ENCODE measurements around the gene PHOX2B.
"Not testable (repeated sequence)": the region's sequence is repeated elsewhere in the genome, so short reads cannot be mapped to it uniquely, and the experiment has no call there.

PHOX2B gene

GRCh38 chr4:41714364-41715000 is 34.0 kb downstream of the PHOX2B start:
- no peak overlapping the region for H3K4me3 ChIP-seq (replicated peaks; ENCODE audit: insufficient read depth, low read length)
- TF ChIP-seq, protein P1, sequence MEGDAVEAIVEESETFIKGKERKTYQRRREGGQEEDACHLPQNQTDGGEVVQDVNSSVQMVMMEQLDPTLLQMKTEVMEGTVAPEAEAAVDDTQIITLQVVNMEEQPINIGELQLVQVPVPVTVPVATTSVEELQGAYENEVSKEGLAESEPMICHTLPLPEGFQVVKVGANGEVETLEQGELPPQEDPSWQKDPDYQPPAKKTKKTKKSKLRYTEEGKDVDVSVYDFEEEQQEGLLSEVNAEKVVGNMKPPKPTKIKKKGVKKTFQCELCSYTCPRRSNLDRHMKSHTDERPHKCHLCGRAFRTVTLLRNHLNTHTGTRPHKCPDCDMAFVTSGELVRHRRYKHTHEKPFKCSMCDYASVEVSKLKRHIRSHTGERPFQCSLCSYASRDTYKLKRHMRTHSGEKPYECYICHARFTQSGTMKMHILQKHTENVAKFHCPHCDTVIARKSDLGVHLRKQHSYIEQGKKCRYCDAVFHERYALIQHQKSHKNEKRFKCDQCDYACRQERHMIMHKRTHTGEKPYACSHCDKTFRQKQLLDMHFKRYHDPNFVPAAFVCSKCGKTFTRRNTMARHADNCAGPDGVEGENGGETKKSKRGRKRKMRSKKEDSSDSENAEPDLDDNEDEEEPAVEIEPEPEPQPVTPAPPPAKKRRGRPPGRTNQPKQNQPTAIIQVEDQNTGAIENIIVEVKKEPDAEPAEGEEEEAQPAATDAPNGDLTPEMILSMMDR (IDR thresholded peaks at IDR 0.05; ENCODE audit: insufficient read depth, low read length), result no peak
- TF ChIP-seq GABPA (IDR thresholded peaks at IDR 0.05; ENCODE audit: low read depth) (no peak), SPI1 (IDR thresholded peaks at IDR 0.05; ENCODE audit: borderline replicate concordance, low read depth) (no peak), POLR2AphosphoS5 (IDR thresholded peaks at IDR 0.05; ENCODE audit: low read depth) (no peak)
- TF ChIP-seq, protein P2, sequence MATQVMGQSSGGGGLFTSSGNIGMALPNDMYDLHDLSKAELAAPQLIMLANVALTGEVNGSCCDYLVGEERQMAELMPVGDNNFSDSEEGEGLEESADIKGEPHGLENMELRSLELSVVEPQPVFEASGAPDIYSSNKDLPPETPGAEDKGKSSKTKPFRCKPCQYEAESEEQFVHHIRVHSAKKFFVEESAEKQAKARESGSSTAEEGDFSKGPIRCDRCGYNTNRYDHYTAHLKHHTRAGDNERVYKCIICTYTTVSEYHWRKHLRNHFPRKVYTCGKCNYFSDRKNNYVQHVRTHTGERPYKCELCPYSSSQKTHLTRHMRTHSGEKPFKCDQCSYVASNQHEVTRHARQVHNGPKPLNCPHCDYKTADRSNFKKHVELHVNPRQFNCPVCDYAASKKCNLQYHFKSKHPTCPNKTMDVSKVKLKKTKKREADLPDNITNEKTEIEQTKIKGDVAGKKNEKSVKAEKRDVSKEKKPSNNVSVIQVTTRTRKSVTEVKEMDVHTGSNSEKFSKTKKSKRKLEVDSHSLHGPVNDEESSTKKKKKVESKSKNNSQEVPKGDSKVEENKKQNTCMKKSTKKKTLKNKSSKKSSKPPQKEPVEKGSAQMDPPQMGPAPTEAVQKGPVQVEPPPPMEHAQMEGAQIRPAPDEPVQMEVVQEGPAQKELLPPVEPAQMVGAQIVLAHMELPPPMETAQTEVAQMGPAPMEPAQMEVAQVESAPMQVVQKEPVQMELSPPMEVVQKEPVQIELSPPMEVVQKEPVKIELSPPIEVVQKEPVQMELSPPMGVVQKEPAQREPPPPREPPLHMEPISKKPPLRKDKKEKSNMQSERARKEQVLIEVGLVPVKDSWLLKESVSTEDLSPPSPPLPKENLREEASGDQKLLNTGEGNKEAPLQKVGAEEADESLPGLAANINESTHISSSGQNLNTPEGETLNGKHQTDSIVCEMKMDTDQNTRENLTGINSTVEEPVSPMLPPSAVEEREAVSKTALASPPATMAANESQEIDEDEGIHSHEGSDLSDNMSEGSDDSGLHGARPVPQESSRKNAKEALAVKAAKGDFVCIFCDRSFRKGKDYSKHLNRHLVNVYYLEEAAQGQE (IDR thresholded peaks at IDR 0.05; ENCODE audit: insufficient replicate concordance, low read depth), result no peak
- no peak overlapping the region for H3K27ac ChIP-seq (replicated peaks)
- DNase-seq (ENCODE audit: low read depth in 1 of 2, low spot score in 1 of 2), result no peak
- no peaks in the 10 kb centered on the region for H3K27me3 ChIP-seq (ENCODE audit: insufficient read depth, poor library complexity, severe bottlenecking)

GRCh38 chr4:41713768-41714167 is 34.8 kb downstream of the PHOX2B start:
- no peak overlapping the region for H3K27ac ChIP-seq (replicated peaks)
- TF ChIP-seq, protein P1 (IDR thresholded peaks at IDR 0.05; ENCODE audit: insufficient read depth, low read length), result no peak
- TF ChIP-seq, protein P2 (IDR thresholded peaks at IDR 0.05; ENCODE audit: insufficient replicate concordance, low read depth), result no peak
- TF ChIP-seq GABPA (IDR thresholded peaks at IDR 0.05; ENCODE audit: low read depth), result no peak
- no peak for TF ChIP-seq SPI1 (IDR thresholded peaks at IDR 0.05; ENCODE audit: borderline replicate concordance, low read depth)
- TF ChIP-seq POLR2AphosphoS5 (IDR thresholded peaks at IDR 0.05; ENCODE audit: low read depth), result no peak

GRCh38 chr4:41712425-41712824 is 36.1 kb downstream of the PHOX2B start:
- no peak for DNase-seq (ENCODE audit: low read depth in 1 of 2, low spot score in 1 of 2)
- TF ChIP-seq, protein P2 (IDR thresholded peaks at IDR 0.05; ENCODE audit: insufficient replicate concordance, low read depth), result no peak
- H3K4me3 ChIP-seq (replicated peaks; ENCODE audit: insufficient read depth, low read length), result no peak overlapping the region
- H3K27me3 ChIP-seq (ENCODE audit: insufficient read depth, poor library complexity, severe bottlenecking), result no peaks in the 10 kb centered on the region
- no peak overlapping the region for H3K27ac ChIP-seq (replicated peaks)

More at GRCh38 chr4:41713768-41714167, 34.8 kb downstream of the PHOX2B start:
- H3K4me3 ChIP-seq (replicated peaks; ENCODE audit: insufficient read depth, low read length), result no peak overlapping the region
- H3K27me3 ChIP-seq (ENCODE audit: insufficient read depth, poor library complexity, severe bottlenecking), result no peaks in the 10 kb centered on the region
- no peak for DNase-seq (ENCODE audit: low read depth in 1 of 2, low spot score in 1 of 2)

DNA sequence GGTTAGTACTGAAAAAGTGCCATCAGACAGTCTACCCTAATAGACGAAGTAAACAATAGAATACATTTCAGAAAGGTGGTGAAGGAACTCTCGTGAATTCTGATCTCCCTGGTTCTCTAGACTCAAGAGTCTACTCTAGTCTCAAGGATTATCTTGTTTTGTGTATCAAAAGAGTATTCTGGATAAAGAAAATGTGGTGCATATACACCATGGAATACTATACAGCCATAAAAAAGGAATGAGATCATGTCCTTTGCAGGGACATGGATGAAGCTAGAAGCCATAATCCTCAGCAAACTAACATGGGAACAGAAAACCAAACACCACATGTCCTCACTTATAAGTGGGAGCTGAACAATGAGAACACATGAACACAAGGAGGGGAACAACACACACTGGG is 36.9 kb downstream of the PHOX2B start:
- H3K27me3 ChIP-seq (ENCODE audit: insufficient read depth, poor library complexity, severe bottlenecking); DNase-seq (ENCODE audit: low read depth in 1 of 2, low spot score in 1 of 2); H3K4me3 ChIP-seq (replicated peaks; ENCODE audit: insufficient read depth, low read length); H3K27ac ChIP-seq (replicated peaks): not testable (repeated sequence)

Data from HL-60 (cell line).